SU-DHL-6 (cell line): Measurements from ENCODE around the gene MOB3B.

Experiments used
- H2AFZ ChIP-seq: fragments of 200-600 bp; sonication (generic); 2 replicates; pipeline ENCODE4 v1.6.1; 2014; ENCODE audit warnings: low read depth, mild to moderate bottlenecking, moderate library complexity, mixed read lengths, antibody characterized with exemption, low read length; ENCODE audit not compliant: severe bottlenecking
- H3F3A ChIP-seq: fragments of 200-600 bp; shearing (Covaris generic); 2 replicates; pipeline ENCODE4 v1.6.0; 2016; ENCODE audit warnings: antibody characterized with exemption, mild to moderate bottlenecking; ENCODE audit not compliant: insufficient read depth
- H3K27ac ChIP-seq: fragments of 200-600 bp; sonication (generic); 2 replicates; pipeline ENCODE4 v1.5.1; 2016; ENCODE audit warnings: low read depth, mild to moderate bottlenecking, low read length, moderate library complexity, mixed read lengths
- H3K27me3 ChIP-seq: fragments of 200-600 bp; sonication (generic), shearing (Covaris generic); 2 replicates; pipeline ENCODE4 v1.6.0; 2014; ENCODE audit warnings: mild to moderate bottlenecking, low read length
- H3K36me3 ChIP-seq: fragments of 200-600 bp; sonication (generic); 2 replicates; pipeline ENCODE4 v1.6.1; 2014; ENCODE audit warnings: mild to moderate bottlenecking, low read length, mixed read lengths
- H3K4me2 ChIP-seq: fragments of 300-600, 200-600 bp; shearing (Covaris generic), sonication (generic); 2 replicates; pipeline ENCODE4 v1.6.0; 2014; ENCODE audit warnings: low read length, low read depth, mild to moderate bottlenecking; ENCODE audit not compliant: poor library complexity, severe bottlenecking
- H3K4me3 ChIP-seq: fragments of 200-600 bp; sonication (generic); 2 replicates; pipeline ENCODE4 v1.5.1; 2014; ENCODE audit warnings: antibody characterized with exemption, low read length, mild to moderate bottlenecking, mixed read lengths; ENCODE audit not compliant: insufficient read depth, poor library complexity, severe bottlenecking
- H3K79me2 ChIP-seq: fragments of 200-600 bp; sonication (generic); 2 replicates; pipeline ENCODE4 v1.6.1; 2014; ENCODE audit warnings: mild to moderate bottlenecking, low read length, moderate library complexity; ENCODE audit not compliant: insufficient read depth
- H3K9ac ChIP-seq: fragments of 200-600 bp; sonication (generic); 2 replicates; pipeline ENCODE4 v1.7.0; 2014; ENCODE audit warnings: mild to moderate bottlenecking, low read length
- H3K9me2 ChIP-seq: fragments of 200-600 bp; sonication (generic); replicated peaks from 2 replicates; pipeline ENCODE4 v1.6.1; 2014; ENCODE audit warnings: low read length; ENCODE audit not compliant: insufficient read depth
- H3K9me3 ChIP-seq: fragments of 200-600 bp; sonication (generic); 2 replicates; pipeline ENCODE4 v1.6.1; 2014; ENCODE audit warnings: low read length, mixed read lengths; ENCODE audit not compliant: insufficient read depth
- H4K20me1 ChIP-seq: fragments of 200-600 bp; sonication (generic); 2 replicates; pipeline ENCODE4 v1.6.1; 2014; ENCODE audit warnings: low read depth, mild to moderate bottlenecking, antibody characterized with exemption, low read length, moderate library complexity, mixed read lengths
- CTCF ChIP-seq: fragments of 200-600 bp; sonication (generic); IDR thresholded peaks from one replicate; pipeline ENCODE4 v1.5.1; 2017; ENCODE audit warnings: antibody characterized with exemption, mild to moderate bottlenecking, low read length, moderate library complexity; ENCODE audit not compliant: insufficient read depth, poor library complexity, severe bottlenecking
- EZH2phosphoT487 ChIP-seq: fragments of 200-600 bp; sonication (generic), shearing (Covaris generic); conservative IDR thresholded peaks from 2 replicates; pipeline ENCODE4 v1.6.1; 2018; ENCODE audit warnings: mild to moderate bottlenecking, antibody characterized with exemption, low read length, moderate library complexity, mixed read lengths

Gene MOB3B

GRCh38 chr9:27482709-27483108 is 46.9 kb downstream of the MOB3B start:
- Histone ChIP-seq H3K27me3 (no peaks in the 10 kb centered on the region), H3F3A (no peaks in the 10 kb centered on the region), H3K9me2 (no peaks in the 10 kb centered on the region), H2AFZ (no peak overlapping the region), H3K27ac (no peak overlapping the region), H3K36me3 (no peaks in the 10 kb centered on the region), H3K9me3 (no peaks in the 10 kb centered on the region), H3K79me2 (no peaks in the 10 kb centered on the region), H4K20me1 (no peaks in the 10 kb centered on the region), H3K9ac (no peak overlapping the region), H3K4me3 (no peak overlapping the region), H3K4me2 (no peak overlapping the region)
- TF ChIP-seq EZH2phosphoT487 (no peak), CTCF (no peak)

DNA sequence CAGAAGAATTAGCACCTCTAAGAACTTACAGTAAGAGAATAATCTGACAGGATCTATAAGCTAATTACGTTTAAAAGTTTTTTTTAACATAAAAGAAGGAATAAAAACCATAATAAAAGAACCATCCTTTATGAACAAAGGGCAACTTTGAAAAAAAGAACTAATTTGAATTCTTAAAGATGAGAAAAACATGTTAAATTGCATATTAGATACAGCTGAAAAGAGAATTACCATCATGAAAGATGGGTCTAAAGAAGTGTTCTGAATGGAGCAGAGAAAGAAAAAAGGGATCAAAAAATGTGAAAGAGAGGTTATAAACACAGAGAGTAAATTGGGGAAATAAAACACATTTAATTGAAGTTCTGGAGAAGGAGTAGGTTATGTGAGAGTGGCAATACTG is 51.3 kb downstream of the MOB3B start:
- H2AFZ ChIP-seq = no peak overlapping the region
- H3K9me3 ChIP-seq = no peaks in the 10 kb centered on the region
- no peak overlapping the region for H3K27ac ChIP-seq
- H4K20me1 ChIP-seq = no peaks in the 10 kb centered on the region
- H3K4me2 ChIP-seq = no peak overlapping the region
- no peaks in the 10 kb centered on the region for H3K9me2 ChIP-seq
- no peaks in the 10 kb centered on the region for H3F3A ChIP-seq
- H3K36me3 ChIP-seq = no peaks in the 10 kb centered on the region
- TF ChIP-seq CTCF = no peak
- TF ChIP-seq EZH2phosphoT487 = no peak
- H3K4me3 ChIP-seq = no peak overlapping the region
- no peak overlapping the region for H3K9ac ChIP-seq
- no peaks in the 10 kb centered on the region for H3K79me2 ChIP-seq
- H3K27me3 ChIP-seq = no peaks in the 10 kb centered on the region

- TF ChIP-seq CTCF (no peak), EZH2phosphoT487 (no peak)
- Histone ChIP-seq H3K9me3 (no peaks in the 10 kb centered on the region), H3K9me2 (no peaks in the 10 kb centered on the region), H3K36me3 (no peaks in the 10 kb centered on the region), H3K4me2 (no peak overlapping the region), H3K79me2 (no peaks in the 10 kb centered on the region), H3K4me3 (no peak overlapping the region), H4K20me1 (no peaks in the 10 kb centered on the region), H3F3A (no peaks in the 10 kb centered on the region), H2AFZ (no peak overlapping the region), H3K27ac (no peak overlapping the region), H3K9ac (no peak overlapping the region), H3K27me3 (no peaks in the 10 kb centered on the region)
Measured at GRCh38 chr9:27476870-27477515, 52.6 kb downstream of the MOB3B start.
